ENCODE results near the gene KLHL26.

The KLHL26 gene

DNA sequence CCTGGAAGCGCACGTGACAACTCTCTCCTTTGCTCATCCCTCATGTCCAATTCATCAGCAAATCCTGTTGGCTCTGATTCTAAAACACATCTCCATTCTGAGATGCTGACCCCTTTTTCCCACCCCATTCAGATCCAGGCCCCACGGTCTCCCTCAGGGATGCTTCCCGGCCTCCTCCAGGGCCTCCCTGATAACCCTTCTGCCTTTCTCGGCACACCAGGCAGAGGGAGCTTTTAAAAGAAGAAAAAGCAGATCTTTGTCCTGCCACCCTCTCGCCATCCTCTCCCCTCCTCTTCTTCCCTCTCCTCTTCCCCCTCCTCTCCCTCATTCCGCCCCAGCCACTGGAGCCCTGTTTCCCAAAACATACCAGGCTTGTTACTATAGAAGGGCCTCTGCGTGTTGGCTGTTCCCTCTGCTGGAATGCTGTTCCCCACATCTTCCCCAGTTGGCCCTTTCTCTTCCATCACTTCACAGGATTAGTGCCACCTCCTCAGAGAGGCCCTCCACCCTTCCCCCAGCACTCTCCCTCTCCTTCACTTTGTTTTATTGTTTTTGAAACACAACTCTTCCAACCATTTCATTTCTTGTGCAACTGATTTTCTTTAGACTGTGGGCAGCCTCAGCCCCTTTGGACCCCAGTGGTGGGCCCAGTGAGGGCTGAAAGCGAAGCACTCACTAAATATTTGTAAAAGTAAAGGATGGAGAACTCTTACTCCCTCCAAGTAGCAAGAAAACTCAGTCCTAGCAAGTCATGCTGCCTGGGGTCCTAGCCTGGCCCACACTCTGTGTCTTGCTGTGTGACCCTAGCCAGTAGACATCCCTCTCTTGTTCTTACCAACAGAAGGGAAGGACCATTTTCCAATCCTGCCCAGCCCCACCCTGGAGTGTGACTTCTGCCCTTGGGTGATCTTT, 27.8 kb upstream of the KLHL26 start:
- TF ChIP-seq, protein P1, sequence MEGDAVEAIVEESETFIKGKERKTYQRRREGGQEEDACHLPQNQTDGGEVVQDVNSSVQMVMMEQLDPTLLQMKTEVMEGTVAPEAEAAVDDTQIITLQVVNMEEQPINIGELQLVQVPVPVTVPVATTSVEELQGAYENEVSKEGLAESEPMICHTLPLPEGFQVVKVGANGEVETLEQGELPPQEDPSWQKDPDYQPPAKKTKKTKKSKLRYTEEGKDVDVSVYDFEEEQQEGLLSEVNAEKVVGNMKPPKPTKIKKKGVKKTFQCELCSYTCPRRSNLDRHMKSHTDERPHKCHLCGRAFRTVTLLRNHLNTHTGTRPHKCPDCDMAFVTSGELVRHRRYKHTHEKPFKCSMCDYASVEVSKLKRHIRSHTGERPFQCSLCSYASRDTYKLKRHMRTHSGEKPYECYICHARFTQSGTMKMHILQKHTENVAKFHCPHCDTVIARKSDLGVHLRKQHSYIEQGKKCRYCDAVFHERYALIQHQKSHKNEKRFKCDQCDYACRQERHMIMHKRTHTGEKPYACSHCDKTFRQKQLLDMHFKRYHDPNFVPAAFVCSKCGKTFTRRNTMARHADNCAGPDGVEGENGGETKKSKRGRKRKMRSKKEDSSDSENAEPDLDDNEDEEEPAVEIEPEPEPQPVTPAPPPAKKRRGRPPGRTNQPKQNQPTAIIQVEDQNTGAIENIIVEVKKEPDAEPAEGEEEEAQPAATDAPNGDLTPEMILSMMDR (IDR thresholded peaks at IDR 0.05; ENCODE audit: low read depth, low read length): no peak
- DNase-seq (ENCODE audit: extremely low read depth, low read depth): no peak

DNA sequence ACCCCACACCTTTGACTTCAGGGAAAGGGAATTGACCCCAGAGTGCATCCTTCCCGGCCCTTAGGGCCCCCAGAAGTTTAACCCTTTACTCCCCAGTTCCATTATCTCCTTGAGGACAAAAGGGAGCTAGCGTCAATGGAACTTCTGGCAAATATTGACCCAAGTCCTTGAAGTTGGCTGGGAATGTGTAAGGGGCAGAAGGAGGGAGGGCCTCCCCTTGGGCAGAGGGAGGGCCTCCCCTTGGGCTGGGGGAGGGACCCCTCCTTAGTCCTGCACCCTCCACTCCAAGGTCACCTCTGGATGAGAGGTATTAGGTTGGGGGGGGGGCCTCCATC, 27.1 kb upstream of the KLHL26 start:
- DNase-seq (ENCODE audit: extremely low read depth, low read depth): no peak
- TF ChIP-seq, protein P1 (IDR thresholded peaks at IDR 0.05; ENCODE audit: low read depth, low read length): no peak

DNA sequence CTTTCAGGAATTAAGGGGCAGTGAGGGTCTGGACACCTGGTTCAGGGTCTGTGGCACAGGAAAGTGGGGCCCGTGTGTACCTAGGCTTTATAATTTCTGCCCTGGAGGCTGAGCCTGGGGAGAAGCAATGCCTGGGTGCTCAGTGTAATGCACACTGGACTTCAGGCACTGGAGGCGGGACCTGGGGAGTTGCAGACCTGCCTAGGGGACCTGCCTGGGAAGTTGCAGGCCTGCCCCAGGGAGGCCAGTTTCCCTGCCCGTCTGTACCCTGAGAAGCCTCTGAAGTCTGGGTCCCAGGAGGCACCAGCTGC, 26.6 kb upstream of the KLHL26 start:
- DNase-seq (ENCODE audit: extremely low read depth, low read depth): no peak
- TF ChIP-seq, protein P1 (IDR thresholded peaks at IDR 0.05; ENCODE audit: low read depth, low read length): no peak

DNA sequence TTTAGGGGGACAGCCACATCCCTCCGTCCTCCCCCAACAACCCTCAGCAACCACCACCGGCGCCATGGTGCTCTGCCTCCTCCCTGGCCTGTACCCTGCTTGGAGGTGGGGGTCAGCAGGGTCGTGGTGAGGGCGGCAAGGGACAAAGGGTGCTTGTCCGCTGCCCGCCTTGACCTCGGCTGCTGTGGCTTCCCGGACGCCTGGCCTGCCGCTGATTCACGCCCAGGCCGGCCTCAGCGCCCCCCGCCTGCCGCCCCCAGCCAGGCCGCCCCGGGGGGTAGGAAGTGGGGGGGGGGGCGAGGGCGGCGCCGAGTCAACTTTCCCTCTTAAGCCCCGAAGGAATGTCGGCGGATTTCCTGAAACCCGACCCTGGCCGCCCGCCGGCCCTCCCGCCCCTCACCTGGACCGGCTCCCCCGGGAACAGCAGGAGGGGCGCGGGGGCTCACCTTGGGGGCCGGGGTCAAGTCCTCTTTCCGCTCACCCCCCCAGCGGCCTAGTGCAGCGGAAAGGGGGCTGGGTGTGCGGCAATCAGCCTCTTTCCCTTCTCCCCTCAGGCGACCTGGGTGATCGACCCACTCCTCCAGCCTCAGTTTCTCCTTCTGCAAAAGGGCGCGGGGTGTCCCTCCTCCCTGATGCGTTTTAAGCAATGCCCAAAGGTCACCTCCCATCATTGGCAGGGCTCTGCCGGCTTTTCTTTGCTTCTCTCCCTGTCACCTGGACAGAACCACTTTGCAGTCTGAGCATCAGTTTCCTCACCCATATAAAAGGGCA, 26.1 kb upstream of the KLHL26 start:
- TF ChIP-seq, protein P1 (IDR thresholded peaks at IDR 0.05; ENCODE audit: low read depth, low read length): no peak
- no peak for DNase-seq (ENCODE audit: extremely low read depth, low read depth)

DNA sequence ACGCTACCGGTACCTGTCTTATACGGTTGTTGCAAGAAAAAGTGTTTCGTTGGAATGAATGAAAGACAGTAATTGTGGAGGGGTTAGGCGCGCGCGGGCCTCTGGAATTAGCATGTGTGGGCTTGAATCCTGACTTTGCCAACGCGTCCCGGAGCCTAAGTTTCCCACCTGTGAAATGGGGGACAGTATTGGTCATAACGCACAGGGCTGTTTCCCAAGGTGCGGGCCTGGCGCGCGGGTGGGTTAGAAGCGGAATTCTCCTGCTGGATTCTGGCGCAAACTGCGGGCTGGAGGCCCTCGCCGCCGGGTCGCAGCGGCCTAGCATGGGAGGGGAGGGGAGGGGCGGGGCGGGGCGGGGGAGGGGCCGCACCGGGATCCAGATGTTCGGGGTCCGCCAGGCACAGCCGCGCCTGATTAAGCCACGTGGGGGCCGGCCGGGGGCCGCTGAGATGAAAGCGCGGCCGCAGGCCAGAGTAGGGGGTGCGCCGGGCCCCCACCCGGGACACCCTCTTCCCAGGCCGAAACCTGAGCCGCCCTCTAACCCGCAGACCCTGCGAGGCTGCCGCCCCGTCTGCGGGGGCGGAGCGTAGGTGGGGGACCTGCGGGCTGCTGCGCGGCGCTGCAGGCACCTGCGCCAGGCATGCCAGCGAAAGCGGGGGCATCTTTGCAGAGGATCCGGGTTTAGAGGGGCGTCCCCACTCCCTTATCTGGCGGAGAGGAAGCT, 25.3 kb upstream of the KLHL26 start:
- DNase-seq (ENCODE audit: extremely low read depth, low read depth): no peak
- TF ChIP-seq, protein P1 (IDR thresholded peaks at IDR 0.05; ENCODE audit: low read depth, low read length): no peak

DNA sequence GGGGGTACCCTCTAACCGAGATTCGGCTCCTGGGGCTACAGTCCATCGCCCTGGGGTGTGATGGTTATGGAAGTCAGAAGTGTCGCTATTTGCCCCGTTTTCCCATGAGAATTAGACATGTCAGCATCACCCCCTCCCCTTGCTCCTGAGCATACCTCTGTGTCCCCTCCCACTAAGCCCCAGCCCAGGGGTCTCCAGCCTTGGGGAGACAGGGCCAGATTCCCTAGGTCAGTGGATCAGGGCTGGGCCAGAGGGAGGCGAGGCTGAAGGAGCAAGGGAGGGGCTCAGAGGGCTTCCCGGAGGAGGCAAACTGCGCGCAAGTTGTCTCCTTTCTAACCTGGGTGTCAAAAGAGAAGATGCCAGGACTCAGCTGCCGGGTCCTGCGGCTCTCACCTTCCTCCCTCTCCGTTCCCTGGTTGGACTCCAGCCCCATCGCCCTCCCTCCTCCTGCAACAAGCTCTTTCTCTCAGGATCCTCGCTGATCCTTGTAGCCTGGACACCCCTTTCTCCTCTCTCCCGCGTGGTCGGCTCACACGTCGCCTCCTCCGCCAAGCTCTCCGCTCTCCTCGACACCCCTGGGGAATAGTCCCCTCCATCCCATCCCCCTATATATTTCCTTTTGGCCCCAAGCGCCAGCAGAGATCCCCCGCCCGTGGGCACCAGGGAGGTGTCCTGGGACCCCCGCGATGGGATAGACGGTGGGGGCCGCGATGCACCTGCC, 24.6 kb upstream of the KLHL26 start:
- TF ChIP-seq, protein P1 (IDR thresholded peaks at IDR 0.05; ENCODE audit: low read depth, low read length): no peak
- no peak for DNase-seq (ENCODE audit: extremely low read depth, low read depth)

Measured in AG09319 (cell line).